HL-60/S4 treated with retinoic acid at 250 ng/mL for 4 days and 3 days (cell line): ENCODE results near the gene MRGPRD.

ENCODE experiments used
- in situ Hi-C: fragments of 300-500 bp; cut with MboI; formaldehyde crosslinking; loops from 2 replicates; pipeline ENCODE4 v1.7.0; 2022; ENCODE audit warnings: low sequenced_read_pairs

Gene MRGPRD

DNA sequence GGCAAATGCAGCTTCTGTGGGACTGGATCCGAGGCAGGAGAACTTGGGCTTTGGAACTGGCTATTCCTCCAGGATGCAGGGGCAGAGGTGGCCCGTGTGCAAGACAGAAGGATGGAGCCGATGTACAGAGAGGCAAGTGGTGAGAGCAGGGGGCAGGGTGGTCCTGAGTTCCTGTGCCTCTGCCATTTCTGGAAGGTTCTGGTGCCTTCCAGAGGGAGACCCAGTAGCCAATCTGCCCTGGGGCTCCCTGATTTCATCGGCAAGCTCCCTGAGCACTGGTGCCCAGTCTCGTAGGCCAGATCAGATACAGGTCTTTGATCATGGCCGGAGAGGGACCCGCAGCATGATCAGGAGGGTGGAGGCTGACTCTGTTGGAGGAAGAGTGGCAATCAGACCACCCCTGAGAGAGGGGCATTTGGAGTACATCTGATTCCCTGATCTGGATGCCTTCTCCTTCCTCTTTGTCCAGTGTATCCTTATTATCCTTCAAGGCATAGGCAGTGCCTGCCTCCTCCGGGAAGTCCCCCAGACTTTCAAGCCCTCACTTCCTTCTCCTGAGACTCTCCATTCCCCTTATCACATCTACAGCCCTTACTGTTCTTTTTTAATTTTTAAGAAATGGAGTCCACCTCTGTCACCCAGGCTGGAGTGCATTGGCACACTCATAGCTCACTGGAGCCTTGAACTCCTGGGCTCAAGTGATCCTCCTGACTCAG, 9.7 kb downstream of the MRGPRD start:
- in situ Hi-C loops = no loop called here

DNA sequence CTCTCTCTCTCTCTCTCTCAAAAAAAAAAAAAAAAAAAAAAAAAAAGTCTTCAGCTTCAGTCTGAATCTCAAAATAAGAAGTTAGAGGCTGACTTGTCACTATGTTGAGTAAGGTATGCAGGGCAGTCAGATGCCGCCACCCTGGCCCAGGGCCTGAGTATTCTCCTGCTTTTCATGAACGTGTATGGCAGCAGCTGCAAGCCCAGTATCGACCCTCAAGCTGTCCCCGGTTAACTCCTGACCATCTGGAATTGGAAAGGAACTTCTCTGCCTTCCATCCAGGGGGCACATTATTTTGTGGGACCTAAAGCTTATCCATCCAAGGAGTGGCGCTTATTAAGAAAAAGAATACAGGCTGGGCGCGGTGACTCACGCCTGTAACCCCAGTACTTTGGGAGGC, 11.4 kb downstream of the MRGPRD start:
- in situ Hi-C loops = no loop called here

- in situ Hi-C loops = no loop called here
Observed at GRCh38 chr11:68968306-68969250, 12.2 kb downstream of the MRGPRD start.

DNA sequence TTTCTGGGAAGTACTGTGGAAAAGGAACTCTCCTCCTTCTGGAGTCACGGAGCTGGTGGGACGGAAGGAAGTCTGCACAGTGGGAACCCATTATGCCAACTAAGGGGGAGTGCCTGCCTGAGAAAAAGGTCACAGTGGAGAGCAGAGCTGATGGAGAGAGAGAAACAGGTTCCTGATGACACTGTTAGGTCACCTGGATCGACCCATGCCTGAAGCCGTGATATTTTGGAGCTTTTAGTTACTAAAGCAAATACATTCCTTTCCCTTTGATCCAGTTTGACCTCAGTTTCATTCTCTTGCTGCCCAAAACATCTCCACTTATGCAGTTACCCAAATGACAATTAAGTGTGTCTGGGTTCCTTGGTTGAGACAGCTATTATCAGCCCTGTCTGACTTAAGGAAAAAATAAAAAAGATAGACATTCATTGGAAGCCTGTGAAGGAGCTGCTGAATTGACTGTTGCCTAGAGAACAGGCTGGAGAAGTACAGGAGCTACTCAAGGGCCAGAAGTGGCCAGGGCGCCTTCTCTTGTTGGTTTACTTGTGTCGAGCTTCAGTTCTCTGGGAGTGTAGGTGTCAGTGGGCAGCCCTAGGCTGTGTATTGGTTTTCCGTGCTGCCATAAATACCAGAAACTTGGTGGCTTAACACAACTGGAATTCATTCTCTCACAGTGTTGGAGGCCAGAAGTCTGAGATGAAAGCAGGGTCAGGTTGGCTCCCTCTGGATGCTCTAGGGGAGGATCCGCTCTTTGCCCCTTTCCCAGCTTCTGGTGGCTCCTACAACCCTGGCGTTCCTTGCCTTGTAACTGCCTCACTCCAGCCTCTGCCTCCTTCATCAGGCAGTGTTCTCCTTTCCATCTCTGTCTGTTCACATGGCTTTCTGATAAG, 13.6 kb downstream of the MRGPRD start:
- in situ Hi-C loops = no loop called here

GRCh38 chr11:68965901-68966853, 14.6 kb downstream of the MRGPRD start:
- in situ Hi-C loops = no loop called here

- in situ Hi-C loops = no loop called here
Observed at GRCh38 chr11:68963779-68964178, 17.0 kb downstream of the MRGPRD start.

- in situ Hi-C loops = no loop called here
Observed at GRCh38 chr11:68962527-68963250, 18.1 kb downstream of the MRGPRD start.

DNA sequence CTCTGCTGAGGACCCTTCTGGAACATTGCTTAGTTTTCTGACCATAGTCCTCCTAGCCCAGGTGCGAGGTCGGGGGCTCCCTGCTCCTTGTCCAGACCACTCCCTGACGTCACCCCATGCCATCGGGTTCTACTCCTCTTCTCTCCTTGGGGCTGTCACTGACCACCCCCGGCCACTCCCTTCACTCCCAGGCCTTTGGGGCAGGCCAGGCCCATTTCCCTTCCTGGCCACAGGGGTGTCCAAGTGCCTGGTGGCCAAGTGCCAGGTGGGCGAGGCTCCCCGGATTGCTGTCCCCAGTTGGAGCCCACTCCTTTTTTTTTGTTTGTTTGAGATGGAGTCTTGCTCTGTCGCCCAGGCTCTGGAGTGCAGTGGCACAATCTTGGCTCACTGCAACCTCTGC, 19.5 kb downstream of the MRGPRD start:
- in situ Hi-C loops = no loop called here

GRCh38 chr11:68960294-68961071, 20.3 kb downstream of the MRGPRD start:
- in situ Hi-C loops = no loop called here

DNA sequence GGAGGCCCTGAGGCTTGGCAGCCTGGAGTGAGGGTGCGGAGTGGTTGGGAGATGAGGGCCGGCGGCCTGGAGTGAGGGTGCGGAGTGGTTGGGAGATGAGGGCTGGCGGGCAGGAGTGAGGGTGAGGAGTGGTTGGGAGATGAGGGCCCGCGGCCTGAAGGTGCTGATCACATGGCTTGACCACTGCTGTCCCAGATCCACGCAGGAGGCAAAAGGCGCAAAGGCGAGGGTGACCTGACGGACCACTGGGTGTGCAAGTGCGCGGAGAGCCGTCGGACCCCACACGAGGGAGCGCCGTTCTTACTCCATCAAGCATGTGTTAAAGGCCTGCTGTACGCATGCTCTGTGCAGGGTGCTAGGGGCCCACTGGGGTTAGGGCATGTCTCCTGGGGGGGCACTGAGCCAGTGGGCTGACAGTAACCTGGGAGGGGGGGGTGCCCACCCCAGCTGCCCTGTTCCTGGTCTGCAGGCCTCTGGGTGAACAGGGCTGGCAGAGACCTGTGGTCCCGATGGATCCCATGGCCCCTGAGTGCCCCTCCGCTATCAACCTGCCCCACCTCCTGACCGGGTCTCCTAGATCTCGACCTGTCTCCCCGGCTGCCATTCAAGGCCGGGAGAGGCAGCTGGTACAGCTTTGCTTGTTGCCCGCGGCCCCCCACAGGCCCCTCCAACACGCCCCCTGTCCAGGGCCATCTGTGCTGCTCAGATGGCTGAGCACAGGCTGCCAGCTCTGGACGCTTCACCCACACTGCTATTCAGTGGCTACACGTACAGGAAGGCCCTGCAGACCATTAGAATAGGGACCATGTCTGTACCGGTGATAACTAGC, 21.1 kb downstream of the MRGPRD start:
- in situ Hi-C loops = no loop called here

- in situ Hi-C loops = no loop called here
Observed at GRCh38 chr11:68958211-68958610, 22.6 kb downstream of the MRGPRD start.

GRCh38 chr11:68956547-68957254, 24.1 kb downstream of the MRGPRD start:
- in situ Hi-C loops = no loop called here

GRCh38 chr11:68956142-68956541, 24.6 kb downstream of the MRGPRD start:
- in situ Hi-C loops = no loop called here

DNA sequence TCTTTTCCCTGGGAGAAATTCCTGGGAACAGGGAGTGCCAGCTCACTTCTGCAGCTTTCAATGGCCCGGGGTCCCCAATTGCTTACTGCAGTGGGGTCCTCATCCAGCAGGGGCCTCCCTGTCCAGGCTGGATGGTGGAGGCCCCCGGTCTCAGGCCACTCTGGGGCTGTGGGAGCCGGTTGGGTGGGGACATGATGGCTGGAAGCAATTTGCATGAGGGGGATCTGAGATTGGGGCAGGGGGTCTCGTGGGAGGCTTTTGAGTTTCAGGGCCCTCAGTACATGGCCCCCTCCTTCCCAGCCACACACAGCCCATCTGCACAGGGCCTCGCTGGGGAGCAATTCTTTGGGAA, 25.2 kb downstream of the MRGPRD start:
- in situ Hi-C loops = no loop called here

DNA sequence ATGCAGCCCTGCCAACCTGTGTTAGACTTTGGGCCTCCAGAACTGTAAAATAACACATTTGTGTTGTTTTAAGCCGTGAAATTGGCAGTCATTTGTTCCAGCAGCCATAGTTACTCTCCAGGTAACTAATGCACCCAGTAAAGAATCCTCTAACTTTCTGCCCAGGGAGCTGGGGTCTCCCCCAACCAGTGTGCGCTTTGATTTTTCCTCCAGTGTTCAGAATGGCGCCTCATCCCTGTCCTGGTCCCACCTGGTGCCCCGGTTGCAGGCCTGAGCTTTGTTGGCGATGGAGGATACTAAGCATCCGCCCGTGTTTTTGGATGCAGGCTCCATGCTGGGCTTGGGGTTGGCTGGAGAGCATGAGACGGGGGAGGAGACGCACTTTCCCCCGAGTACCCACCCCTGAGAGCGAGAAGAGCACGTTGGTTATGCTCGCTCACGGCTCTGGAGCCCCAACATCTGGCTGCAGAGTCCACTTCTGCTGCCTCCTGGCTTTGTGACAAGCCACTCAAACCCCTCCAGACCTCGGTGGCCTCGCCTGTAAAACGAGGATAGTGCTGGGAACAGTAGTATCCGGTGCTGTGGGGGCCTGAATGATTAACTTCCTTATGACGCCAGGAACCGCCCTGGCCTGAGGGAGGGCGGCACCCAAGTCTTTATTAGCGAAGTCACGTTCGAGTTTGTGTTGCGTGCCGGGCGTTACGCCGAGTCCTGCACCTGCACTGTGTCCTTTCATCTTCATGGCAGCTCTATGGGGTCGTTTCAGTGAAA, 25.8 kb downstream of the MRGPRD start:
- in situ Hi-C loops = no loop called here

- in situ Hi-C loops = no loop called here
Observed at GRCh38 chr11:68950762-68951161, 30.0 kb downstream of the MRGPRD start.
